ENCODE data around the gene AURKB.

AURKB gene

GRCh38 chr17:8160741-8161221, 49.6 kb downstream of the AURKB start:
- TF ChIP-seq CTCF (IDR thresholded peaks at IDR 0.05), result no peak
- Histone ChIP-seq H3K79me2 (peaks cover 24% of the 10 kb centered on the region), H3K4me2 (ENCODE audit: low read length) (peak overlapping the region; percentile 0), H3K36me3 (ENCODE audit: control insufficient read depth, insufficient read depth, low read length) (no peaks in the 10 kb centered on the region), H3K27me3 (ENCODE audit: control insufficient read depth, insufficient read depth, low read length) (no peaks in the 10 kb centered on the region), H3K9ac (no peak overlapping the region), H3K9me3 (ENCODE audit: control insufficient read depth, low read length) (no peaks in the 10 kb centered on the region), H3K27ac (peak overlapping the region; percentile 100), H3K4me1 (peaks cover 35% of the 10 kb centered on the region), H3K4me3 (ENCODE audit: low read depth, low read length) (no peak overlapping the region), H2AFZ (no peak overlapping the region)

GRCh38 chr17:8160224-8160577, 50.2 kb downstream of the AURKB start:
- Histone ChIP-seq H2AFZ (no peak overlapping the region), H3K9ac (no peak overlapping the region), H3K27ac (peak overlapping the region; percentile 85), H3K79me2 (peaks cover 30% of the 10 kb centered on the region), H3K27me3 (ENCODE audit: control insufficient read depth, insufficient read depth, low read length) (no peaks in the 10 kb centered on the region), H3K4me2 (ENCODE audit: low read length) (no peak overlapping the region), H3K9me3 (ENCODE audit: control insufficient read depth, low read length) (no peaks in the 10 kb centered on the region), H3K4me1 (peaks cover 35% of the 10 kb centered on the region), H3K36me3 (ENCODE audit: control insufficient read depth, insufficient read depth, low read length) (no peaks in the 10 kb centered on the region), H3K4me3 (ENCODE audit: low read depth, low read length) (no peak overlapping the region)
- TF ChIP-seq CTCF (IDR thresholded peaks at IDR 0.05), result no peak

GRCh38 chr17:8159459-8160223, 50.7 kb downstream of the AURKB start:
- no peaks in the 10 kb centered on the region for H3K9me3 ChIP-seq (ENCODE audit: control insufficient read depth, low read length)
- H3K27me3 ChIP-seq (ENCODE audit: control insufficient read depth, insufficient read depth, low read length), result no peaks in the 10 kb centered on the region
- H3K36me3 ChIP-seq (ENCODE audit: control insufficient read depth, insufficient read depth, low read length), result no peaks in the 10 kb centered on the region
- no peak overlapping the region for H3K4me2 ChIP-seq (ENCODE audit: low read length)
- peak overlapping the region; percentile 85 for H3K27ac ChIP-seq
- H2AFZ ChIP-seq, result no peak overlapping the region
- H3K79me2 ChIP-seq, result peaks cover 35% of the 10 kb centered on the region
- TF ChIP-seq CTCF (IDR thresholded peaks at IDR 0.05), result no peak
- no peak overlapping the region for H3K4me3 ChIP-seq (ENCODE audit: low read depth, low read length)
- peaks cover 36% of the 10 kb centered on the region for H3K4me1 ChIP-seq
- no peak overlapping the region for H3K9ac ChIP-seq

GRCh38 chr17:8159032-8159400, 51.4 kb downstream of the AURKB start:
- peak overlapping the region; percentile 85 for H3K27ac ChIP-seq
- H3K4me1 ChIP-seq, result peaks cover 32% of the 10 kb centered on the region
- no peaks in the 10 kb centered on the region for H3K36me3 ChIP-seq (ENCODE audit: control insufficient read depth, insufficient read depth, low read length)
- no peaks in the 10 kb centered on the region for H3K27me3 ChIP-seq (ENCODE audit: control insufficient read depth, insufficient read depth, low read length)
- H3K9me3 ChIP-seq (ENCODE audit: control insufficient read depth, low read length), result no peaks in the 10 kb centered on the region
- TF ChIP-seq CTCF (IDR thresholded peaks at IDR 0.05), result no peak
- no peak overlapping the region for H2AFZ ChIP-seq
- H3K4me3 ChIP-seq (ENCODE audit: low read depth, low read length), result no peak overlapping the region
- no peak overlapping the region for H3K9ac ChIP-seq
- H3K4me2 ChIP-seq (ENCODE audit: low read length), result peak overlapping the region; percentile 50
- H3K79me2 ChIP-seq, result peaks cover 37% of the 10 kb centered on the region
